Activated CD8-positive, alpha-beta memory T cell treated with anti-CD3 and anti-CD28 coated beads for 24 hours (primary cell): Measurements from ENCODE around the gene TTLL5.

Source experiments
- DNase-seq: peaks from one replicate; pipeline ENCODE4 v3.0.0-alpha.2; 2020

Gene TTLL5

GRCh38 chr14:75702122-75702521, 41.1 kb downstream of the TTLL5 start:
- no peak for DNase-seq

DNA sequence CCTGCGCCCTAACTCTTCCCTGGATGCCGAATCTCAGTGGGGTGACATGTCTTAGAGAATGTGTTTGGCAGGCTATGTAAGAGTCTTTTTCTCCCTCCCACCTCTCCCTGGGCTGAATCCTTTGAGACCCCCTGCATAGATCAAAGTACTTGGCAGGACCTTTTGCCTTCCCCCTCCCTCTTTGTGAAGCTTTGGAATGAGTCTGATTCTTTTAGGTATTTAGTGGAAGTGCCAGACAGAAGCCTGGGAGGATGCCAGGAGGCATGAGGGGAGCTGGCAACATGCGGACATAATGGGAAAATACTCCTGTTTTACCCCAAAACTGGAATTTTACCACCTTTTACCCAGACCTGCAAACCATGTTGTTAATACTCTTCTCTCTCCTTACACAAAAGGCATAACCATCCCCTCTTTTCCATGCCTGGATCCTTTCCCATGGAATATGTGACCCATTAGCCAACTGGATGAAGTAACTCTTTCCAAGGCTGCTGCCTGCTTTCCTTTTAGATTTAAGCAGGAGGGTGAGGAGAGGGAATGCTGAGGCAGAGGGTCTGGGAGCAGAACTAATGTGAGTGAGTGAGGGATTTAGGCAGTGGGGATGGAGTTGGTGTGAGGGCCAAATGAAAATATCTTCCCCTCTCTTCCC, 41.7 kb downstream of the TTLL5 start:
- DNase-seq = no peak

DNA sequence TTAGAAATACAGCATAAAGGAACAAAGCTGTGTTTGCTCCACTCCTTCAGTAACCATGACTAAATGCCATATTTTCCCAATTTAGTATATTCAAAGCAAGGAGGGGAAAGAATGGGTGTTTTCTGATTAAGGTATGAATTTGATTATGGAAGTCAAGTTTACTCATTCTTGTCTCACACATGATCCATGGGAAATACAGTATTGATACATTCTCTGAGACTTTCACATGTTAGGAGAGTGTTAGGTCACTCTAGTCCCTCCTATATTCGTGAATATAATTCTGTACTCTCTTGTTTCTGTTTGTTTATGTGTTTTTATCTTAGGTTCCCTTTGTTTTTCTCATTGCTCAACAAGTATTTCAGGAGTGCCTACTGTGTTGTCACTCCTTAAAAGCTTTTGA, 42.4 kb downstream of the TTLL5 start:
- no peak for DNase-seq

- DNase-seq = no peak
Measured at GRCh38 chr14:75705014-75705413, 44.0 kb downstream of the TTLL5 start.

DNA sequence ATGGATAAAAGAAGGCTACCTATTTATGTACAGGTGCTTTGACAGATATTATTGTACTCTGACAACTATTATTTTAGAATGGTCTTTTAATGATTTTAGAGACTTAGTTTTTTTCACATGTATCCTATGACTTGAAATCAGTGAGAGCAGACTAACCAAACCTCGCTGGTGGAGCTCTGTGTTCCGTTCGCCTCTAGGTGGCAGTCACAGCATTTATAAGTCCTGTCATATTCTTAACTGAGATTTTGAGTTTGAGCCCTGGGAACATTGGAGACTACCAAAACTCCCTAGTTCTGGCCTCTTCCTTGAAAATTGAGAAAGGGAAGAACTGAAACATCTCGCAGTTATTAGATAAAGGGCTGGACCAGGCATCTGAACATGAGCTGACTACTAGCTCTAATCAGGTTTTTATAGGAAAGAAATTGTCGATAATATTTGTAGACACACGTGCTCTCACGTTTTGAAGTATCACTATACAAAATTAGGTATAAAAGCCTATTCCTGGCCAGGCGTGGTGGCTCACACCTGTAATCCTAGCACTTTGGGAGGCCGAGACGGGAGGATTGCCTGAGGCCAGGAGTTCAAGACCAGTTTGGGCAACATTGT, 48.3 kb downstream of the TTLL5 start:
- peak; percentile 71 for DNase-seq

- no peak for DNase-seq
Measured at GRCh38 chr14:75711105-75711795, 50.2 kb downstream of the TTLL5 start.

DNA sequence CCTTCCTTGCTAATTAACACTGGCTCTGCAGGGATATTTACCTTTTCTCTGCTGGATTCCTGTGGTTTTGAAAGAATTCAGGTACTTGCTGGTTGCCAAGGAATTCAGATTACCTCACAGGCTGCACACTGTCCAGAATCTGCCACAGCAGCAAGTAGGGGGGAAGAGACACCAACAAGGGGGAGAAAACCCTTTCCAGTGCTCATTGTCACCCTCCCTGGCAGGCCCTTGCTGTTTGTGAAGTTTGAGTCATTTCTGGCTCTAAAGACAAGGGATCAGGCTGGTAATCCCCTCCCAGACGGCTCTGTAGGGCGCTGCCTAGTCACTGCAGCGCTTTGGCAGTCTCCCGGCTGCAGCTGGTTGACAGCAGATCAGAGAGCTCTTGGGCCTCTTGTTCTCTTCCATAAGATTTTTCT, 50.8 kb downstream of the TTLL5 start:
- no peak for DNase-seq

DNA sequence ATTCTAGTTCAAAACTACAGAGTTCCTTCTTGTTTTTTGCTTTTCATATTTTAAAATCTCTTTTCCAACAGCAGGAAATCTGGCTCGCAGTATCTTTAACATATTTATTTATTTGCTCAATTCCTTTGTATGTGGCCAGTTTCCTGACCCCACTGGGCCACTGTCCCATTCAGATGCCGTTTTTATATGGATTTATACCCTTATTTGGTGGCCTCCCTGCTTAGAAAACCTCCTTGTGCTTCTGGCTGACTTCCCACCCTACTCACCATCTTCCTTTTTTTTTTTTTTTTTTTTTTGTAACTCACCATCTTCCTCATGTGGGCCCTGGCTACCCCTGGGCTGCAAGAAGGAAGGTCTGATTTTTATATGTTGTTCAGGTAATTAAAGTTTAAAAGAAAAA, 53.9 kb downstream of the TTLL5 start:
- no peak for DNase-seq

GRCh38 chr14:75715926-75716780, 55.1 kb downstream of the TTLL5 start:
- DNase-seq = no peak

- no peak for DNase-seq
Measured at GRCh38 chr14:75717729-75718128, 56.7 kb downstream of the TTLL5 start.

- no peak for DNase-seq
Measured at GRCh38 chr14:75718199-75718598, 57.2 kb downstream of the TTLL5 start.

GRCh38 chr14:75720116-75720515, 59.1 kb downstream of the TTLL5 start:
- DNase-seq = no peak

GRCh38 chr14:75720842-75721498, 59.9 kb downstream of the TTLL5 start:
- no peak for DNase-seq

DNA sequence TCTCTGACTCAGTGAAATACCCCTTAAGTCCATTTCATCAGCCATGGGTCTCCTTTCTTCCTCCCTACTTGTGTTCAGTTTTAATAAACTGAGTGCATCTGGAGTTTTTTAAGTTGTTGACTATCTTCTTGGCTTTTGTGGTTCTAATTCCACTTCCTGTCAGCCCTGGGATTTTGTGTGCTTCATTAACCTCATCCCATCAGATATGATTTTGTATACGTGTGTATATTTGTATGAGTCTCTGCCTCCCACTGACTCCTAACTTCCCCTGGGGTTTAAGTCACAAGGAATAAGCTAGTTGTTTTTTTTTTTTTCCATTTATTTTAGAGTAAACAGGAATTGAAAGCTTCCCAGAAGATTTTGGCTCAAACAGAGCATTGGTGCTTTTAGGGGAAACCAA, 62.7 kb downstream of the TTLL5 start:
- no peak for DNase-seq

- DNase-seq = no peak
Measured at GRCh38 chr14:75724414-75725204, 63.6 kb downstream of the TTLL5 start.

DNA sequence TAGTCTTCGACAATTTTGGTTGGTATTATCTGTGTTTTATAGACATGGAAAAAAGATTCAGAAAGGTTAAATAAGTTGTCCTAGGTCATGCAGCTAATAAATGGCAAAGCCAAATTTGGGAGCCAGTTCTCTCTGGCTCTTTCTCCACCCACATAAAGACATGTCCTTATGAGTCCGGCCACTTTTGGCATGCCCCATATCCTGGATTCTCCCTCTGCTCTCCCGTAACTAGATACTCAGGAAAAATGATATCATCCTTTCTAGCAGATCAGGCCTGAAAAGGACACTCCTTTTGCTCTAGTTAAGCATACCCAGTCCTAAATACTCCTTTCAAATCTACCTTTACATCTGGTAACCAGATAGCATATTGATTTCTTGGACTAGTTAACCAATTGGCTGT, 64.4 kb downstream of the TTLL5 start:
- no peak for DNase-seq

DNA sequence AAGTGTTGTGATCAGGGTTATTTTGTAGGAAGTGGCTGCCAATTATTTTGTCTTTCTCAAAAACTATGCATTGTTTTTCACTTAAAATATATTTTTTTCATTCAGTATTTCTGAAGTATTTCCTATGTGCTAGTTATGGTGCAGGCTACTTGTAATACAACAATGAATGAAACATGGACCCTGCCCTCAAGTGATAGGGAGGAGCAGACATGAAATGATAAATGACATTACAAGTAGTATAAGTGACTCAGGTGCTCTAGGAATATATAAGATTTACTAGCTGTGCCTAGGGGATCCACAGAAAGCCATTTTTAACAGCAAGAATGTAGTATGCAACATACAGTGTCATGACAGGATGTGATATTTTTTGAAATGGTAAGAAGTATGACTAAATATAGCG, 65.3 kb downstream of the TTLL5 start:
- no peak for DNase-seq

GRCh38 chr14:75727124-75727523, 66.1 kb downstream of the TTLL5 start:
- no peak for DNase-seq

GRCh38 chr14:75732888-75733287, 71.8 kb downstream of the TTLL5 start:
- no peak for DNase-seq

GRCh38 chr14:75734854-75735253, 73.8 kb downstream of the TTLL5 start:
- no peak for DNase-seq

GRCh38 chr14:75736845-75737485, 75.9 kb downstream of the TTLL5 start:
- DNase-seq = no peak

DNA sequence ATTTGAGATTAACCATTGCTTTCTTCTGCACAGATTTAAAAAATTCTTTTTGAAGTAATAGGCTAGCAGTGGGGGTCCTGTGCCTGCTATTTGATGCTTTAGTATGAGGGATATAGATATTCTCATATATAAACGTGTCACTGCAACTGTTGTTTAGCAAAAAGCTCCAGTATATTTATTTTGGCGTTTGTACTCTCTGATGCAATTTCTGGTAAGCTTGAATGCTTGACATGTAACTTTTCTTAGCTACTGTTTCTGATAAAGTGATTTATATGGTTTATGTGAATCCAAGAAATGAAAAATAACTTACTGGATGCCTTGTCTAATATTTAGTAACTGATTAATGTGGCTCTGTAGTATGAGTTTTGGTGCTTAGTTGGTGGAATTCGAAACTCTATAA, 77.1 kb downstream of the TTLL5 start:
- no peak for DNase-seq
